ENCODE results near the gene C1orf198. TPM values are rescaled to one million over a fixed set of nuclear protein-coding genes. Genes with fewer than 3 reads are reported as not detected.

Gene C1orf198
- polyA plus RNA-seq, 1 donor (not counting 4 experiments of a cell fraction or from before 2014, with no cell fraction given) = 6.8 TPM

DNA sequence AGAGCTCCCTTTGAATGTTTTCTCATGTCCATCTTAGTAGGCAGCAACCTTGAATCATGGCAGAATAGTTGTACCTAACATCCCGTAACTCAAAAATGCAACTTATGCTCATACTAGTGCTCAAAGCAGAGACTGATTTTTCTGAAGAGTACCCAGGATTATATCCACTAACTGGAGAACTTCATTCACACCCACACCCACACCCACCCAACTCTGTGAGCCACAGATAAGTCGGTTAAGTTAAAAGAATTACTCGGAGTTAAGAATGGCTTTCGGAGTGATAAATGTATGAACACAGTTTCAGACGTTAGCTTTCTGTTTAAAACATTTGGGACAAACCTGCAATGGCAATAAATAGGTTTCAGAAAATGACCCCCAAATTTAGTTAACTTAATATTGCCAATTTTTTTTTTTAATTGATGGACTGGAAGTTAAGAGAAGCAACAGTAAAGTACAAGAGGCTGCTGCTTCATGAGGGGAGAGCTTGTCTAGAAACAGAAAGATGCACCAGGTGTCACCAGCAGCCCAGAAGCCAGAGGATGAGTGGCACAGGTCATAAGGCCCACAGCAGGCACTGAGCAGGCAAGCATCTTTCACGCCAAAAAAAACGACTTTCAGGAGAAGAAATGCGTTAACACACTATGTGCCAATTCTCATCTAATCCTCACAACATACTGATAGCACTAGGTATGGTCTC, 48.4 kb upstream of the C1orf198 start:
- H3K9me3 ChIP-seq (ENCODE audit: control insufficient read depth, low read depth, low read length) = no peaks in the 10 kb centered on the region
- H3K4me2 ChIP-seq (ENCODE audit: control insufficient read depth, extremely low read depth, insufficient read depth, low read depth, low read length) = no peak overlapping the region
- no peak overlapping the region for H2AFZ ChIP-seq (ENCODE audit: control insufficient read depth, low read length)
- no peak overlapping the region for H3K27ac ChIP-seq (ENCODE audit: control insufficient read depth, insufficient read depth, low read length)
- dilution Hi-C loops (cut with MboI; ENCODE audit: extremely low pct_ligation_motif_present, low sequenced_read_pairs) = no loop called here
- DNase-seq (ENCODE audit: low read depth, low spot score) = no peak
- H3K27me3 ChIP-seq (ENCODE audit: control insufficient read depth, extremely low read depth, insufficient read depth, low read length) = no peaks in the 10 kb centered on the region
- H3K9me1 ChIP-seq (ENCODE audit: control insufficient read depth, extremely low read depth, insufficient read depth, low read length) = no peaks in the 10 kb centered on the region
- no peaks in the 10 kb centered on the region for H3K4me1 ChIP-seq (ENCODE audit: control insufficient read depth, extremely low read depth, insufficient read depth, low read length)
- H3K36me3 ChIP-seq (ENCODE audit: control insufficient read depth in 2 of 2, extremely low read depth in 1 of 2, insufficient read depth in 2 of 2, low read length in 2 of 2) = peaks cover 0 to 4% of the 10 kb centered on the region in 2 experiments
- FAIRE-seq = no peak
- no peak overlapping the region for H3K9ac ChIP-seq (ENCODE audit: control insufficient read depth, extremely low read depth, insufficient read depth, low read length)
- TF ChIP-seq EZH2 (IDR thresholded peaks at IDR 0.05; ENCODE audit: low read length) = no peak
- TF ChIP-seq, protein P1, sequence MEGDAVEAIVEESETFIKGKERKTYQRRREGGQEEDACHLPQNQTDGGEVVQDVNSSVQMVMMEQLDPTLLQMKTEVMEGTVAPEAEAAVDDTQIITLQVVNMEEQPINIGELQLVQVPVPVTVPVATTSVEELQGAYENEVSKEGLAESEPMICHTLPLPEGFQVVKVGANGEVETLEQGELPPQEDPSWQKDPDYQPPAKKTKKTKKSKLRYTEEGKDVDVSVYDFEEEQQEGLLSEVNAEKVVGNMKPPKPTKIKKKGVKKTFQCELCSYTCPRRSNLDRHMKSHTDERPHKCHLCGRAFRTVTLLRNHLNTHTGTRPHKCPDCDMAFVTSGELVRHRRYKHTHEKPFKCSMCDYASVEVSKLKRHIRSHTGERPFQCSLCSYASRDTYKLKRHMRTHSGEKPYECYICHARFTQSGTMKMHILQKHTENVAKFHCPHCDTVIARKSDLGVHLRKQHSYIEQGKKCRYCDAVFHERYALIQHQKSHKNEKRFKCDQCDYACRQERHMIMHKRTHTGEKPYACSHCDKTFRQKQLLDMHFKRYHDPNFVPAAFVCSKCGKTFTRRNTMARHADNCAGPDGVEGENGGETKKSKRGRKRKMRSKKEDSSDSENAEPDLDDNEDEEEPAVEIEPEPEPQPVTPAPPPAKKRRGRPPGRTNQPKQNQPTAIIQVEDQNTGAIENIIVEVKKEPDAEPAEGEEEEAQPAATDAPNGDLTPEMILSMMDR (optimal IDR thresholded peaks at IDR 0.05 in 1 of 3, IDR thresholded peaks at IDR 0.05 in 1 of 3, conservative IDR thresholded peaks at IDR 0.05 in 1 of 3; ENCODE audit: extremely low read depth in 1 of 3, insufficient read depth in 2 of 3, low read length in 3 of 3) = no peak
- H3K4me3 ChIP-seq (ENCODE audit: control insufficient read depth in 2 of 3, extremely low read depth in 1 of 3, insufficient read depth in 2 of 3, low read depth in 1 of 3, low read length in 3 of 3) = no peak overlapping the region
- H4K20me1 ChIP-seq (ENCODE audit: control insufficient read depth, extremely low read depth, insufficient read depth, low read length) = no peaks in the 10 kb centered on the region
- H3K79me2 ChIP-seq (ENCODE audit: control insufficient read depth, insufficient read depth, low read length) = no peaks in the 10 kb centered on the region

DNA sequence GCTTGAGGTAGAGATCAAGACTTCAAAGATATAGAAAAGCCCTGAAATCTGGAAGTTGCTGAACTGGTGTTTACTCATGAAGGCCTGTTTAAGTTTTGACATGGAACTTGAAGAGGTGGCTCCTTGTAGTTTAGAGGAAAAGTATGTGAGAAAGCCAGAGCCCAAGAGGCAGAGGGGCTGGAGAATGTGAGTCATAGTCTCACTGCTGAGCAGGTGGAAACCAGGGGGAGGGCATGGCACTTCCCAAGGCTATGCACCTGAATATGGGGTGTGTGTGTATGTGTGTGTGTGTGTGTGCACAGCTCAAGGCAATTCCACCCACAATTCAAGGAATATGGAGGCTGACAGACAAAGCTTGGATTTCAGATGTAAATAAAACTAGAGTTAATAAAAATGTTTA, 46.8 kb upstream of the C1orf198 start:
- H3K36me3 ChIP-seq (ENCODE audit: control insufficient read depth in 2 of 2, extremely low read depth in 1 of 2, insufficient read depth in 2 of 2, low read length in 2 of 2) = peaks cover 0 to 4% of the 10 kb centered on the region in 2 experiments
- DNase-seq (ENCODE audit: low read depth, low spot score) (no peak), FAIRE-seq (no peak)
- H3K4me3 ChIP-seq (ENCODE audit: control insufficient read depth in 2 of 3, extremely low read depth in 1 of 3, insufficient read depth in 2 of 3, low read depth in 1 of 3, low read length in 3 of 3) = no peak overlapping the region
- no peak overlapping the region for H3K9ac ChIP-seq (ENCODE audit: control insufficient read depth, extremely low read depth, insufficient read depth, low read length)
- no peak overlapping the region for H2AFZ ChIP-seq (ENCODE audit: control insufficient read depth, low read length)
- H3K4me2 ChIP-seq (ENCODE audit: control insufficient read depth, extremely low read depth, insufficient read depth, low read depth, low read length) = no peak overlapping the region
- no peaks in the 10 kb centered on the region for H3K79me2 ChIP-seq (ENCODE audit: control insufficient read depth, insufficient read depth, low read length)
- H3K9me3 ChIP-seq (ENCODE audit: control insufficient read depth, low read depth, low read length) = no peaks in the 10 kb centered on the region
- dilution Hi-C loops (cut with MboI; ENCODE audit: extremely low pct_ligation_motif_present, low sequenced_read_pairs) = no loop called here
- no peaks in the 10 kb centered on the region for H3K4me1 ChIP-seq (ENCODE audit: control insufficient read depth, extremely low read depth, insufficient read depth, low read length)
- no peak overlapping the region for H3K27ac ChIP-seq (ENCODE audit: control insufficient read depth, insufficient read depth, low read length)
- TF ChIP-seq EZH2 (IDR thresholded peaks at IDR 0.05; ENCODE audit: low read length) = no peak
- TF ChIP-seq, protein P1 (optimal IDR thresholded peaks at IDR 0.05 in 1 of 3, IDR thresholded peaks at IDR 0.05 in 1 of 3, conservative IDR thresholded peaks at IDR 0.05 in 1 of 3; ENCODE audit: extremely low read depth in 1 of 3, insufficient read depth in 2 of 3, low read length in 3 of 3) = no peak
- H4K20me1 ChIP-seq (ENCODE audit: control insufficient read depth, extremely low read depth, insufficient read depth, low read length) = no peaks in the 10 kb centered on the region
- no peaks in the 10 kb centered on the region for H3K27me3 ChIP-seq (ENCODE audit: control insufficient read depth, extremely low read depth, insufficient read depth, low read length)
- H3K9me1 ChIP-seq (ENCODE audit: control insufficient read depth, extremely low read depth, insufficient read depth, low read length) = no peaks in the 10 kb centered on the region

All from keratinocyte (primary cell).